Panc1 (cell line): ENCODE data around the gene SGO2. TPM values are rescaled to one million over a fixed set of nuclear protein-coding genes. Genes with fewer than 3 reads are reported as not detected.

Experiments used
- ATAC-seq: fragments of 200-7000 bp; cut with Tn5 transposase; 2 replicates; pipeline ENCODE4 v1.9.1; 2020; ENCODE audit warnings: mild to moderate bottlenecking, moderate library complexity
- BruUV-seq: library from RNA; stranded (reverse); fragments of 400-500 nt; replicated peaks from 2 replicates; lab custom pipeline; 2021; lab: Mats Ljungman, UMichigan
- CTCF ChIA-PET: fragments of 300-600 bp; sonication (Branson Sonifier 250); formaldehyde crosslinking; loops from one replicate; lab custom pipeline; 2022; ENCODE audit warnings: antibody characterized with exemption; lab: Charles Lee
- POLR2A ChIA-PET: fragments of 300-600 bp; sonication (Branson Sonifier 250); formaldehyde crosslinking; loops from one replicate; lab custom pipeline; 2022; ENCODE audit warnings: antibody characterized with exemption; lab: Charles Lee
- DNase-seq: peaks from one replicate; pipeline ENCODE4 v3.0.0-alpha.2; 2010; ENCODE audit warnings: low read depth, low spot score
- H3K27ac ChIP-seq: 2 replicates; pipeline ENCODE4 v1.5.1; 2011; ENCODE audit warnings: mild to moderate bottlenecking, low read length, inconsistent platforms
- H3K27me3 ChIP-seq: fragments of 200-500 bp; sonication (Bioruptor generic); 2 replicates; pipeline ENCODE4 v1.6.0; 2014; ENCODE audit warnings: low read length, inconsistent platforms; ENCODE audit not compliant: control insufficient read depth, insufficient read depth
- H3K36me3 ChIP-seq: fragments of 200-500 bp; sonication (Bioruptor generic); 2 replicates; pipeline ENCODE4 v1.5.1; 2014; ENCODE audit warnings: inconsistent platforms, mild to moderate bottlenecking, low read length, moderate library complexity; ENCODE audit not compliant: control insufficient read depth, insufficient read depth
- H3K4me1 ChIP-seq: 2 replicates; pipeline ENCODE4 v1.5.1; 2011; ENCODE audit warnings: inconsistent platforms, mild to moderate bottlenecking, low read length, moderate library complexity; ENCODE audit not compliant: control insufficient read depth, insufficient read depth
- H3K4me3 ChIP-seq, 2 experiments: 2 replicates each; pipeline ENCODE4 v1.5.1; 2011 to 2012; ENCODE audit warnings: low read depth in 2 of 2, low read length in 2 of 2, mild to moderate bottlenecking in 2 of 2, inconsistent platforms in 1 of 2, moderate library complexity in 1 of 2
- H3K9me3 ChIP-seq: fragments of 200-500 bp; sonication (Bioruptor generic); 2 replicates; pipeline ENCODE4 v1.5.1; 2014; ENCODE audit warnings: low read depth, mild to moderate bottlenecking, inconsistent platforms, low read length, moderate library complexity; ENCODE audit not compliant: control insufficient read depth, insufficient read depth
- POLR2AphosphoS5 ChIP-seq: IDR thresholded peaks from 2 replicates; pipeline ENCODE4 v1.6.1; 2012; ENCODE audit warnings: mild to moderate bottlenecking, low read depth, low read length, moderate library complexity
- SIN3A ChIP-seq: IDR thresholded peaks from 2 replicates; pipeline ENCODE4 v1.6.1; 2012; ENCODE audit warnings: low read depth, mild to moderate bottlenecking, low read length, moderate library complexity, borderline replicate concordance; ENCODE audit not compliant: insufficient read depth
- TCF7L2 ChIP-seq: IDR thresholded peaks from 2 replicates; pipeline ENCODE4 v1.6.1; 2011; ENCODE audit warnings: mild to moderate bottlenecking, low read depth, low read length, inconsistent platforms
- in situ Hi-C: cut with HindIII; loops from 2 replicates; pipeline ENCODE4 v1.10.0; 2016; ENCODE audit warnings: low sequenced_read_pairs, low pct_unique_long_range_greater_than_20kb
- intact Hi-C: fragments of 100-400 bp; cut with micrococcal nuclease; formaldehyde crosslinking; loops from one replicate; pipeline ENCODE4 v1.10.0; 2022; ENCODE audit not compliant: unreplicated experiment
- total RNA-seq: library from RNA; stranded (reverse); gene quantifications from one replicate; pipeline ENCODE4 v1.2.1, GENCODE V29; 2021; ENCODE audit not compliant: unreplicated experiment
- TF ChIP-seq, protein P1 (sequence below), 2 experiments: IDR thresholded peaks; 2 replicates each; pipeline ENCODE4 v1.6.1; 2011 to 2012; ENCODE audit warnings: low read depth in 2 of 2, control low read depth in 1 of 2, low read length in 1 of 2, mild to moderate bottlenecking in 1 of 2, moderate library complexity in 1 of 2; ENCODE audit not compliant: insufficient read depth in 1 of 2
- TF ChIP-seq, protein P2 (sequence below): fragments of 450-650 bp; IDR thresholded peaks from 2 replicates; pipeline ENCODE4 v1.5.1; 2017; ENCODE audit warnings: mild to moderate bottlenecking

The SGO2 gene
- total RNA-seq, 1 experiment from 2014 or later, result 34.0 TPM

DNA sequence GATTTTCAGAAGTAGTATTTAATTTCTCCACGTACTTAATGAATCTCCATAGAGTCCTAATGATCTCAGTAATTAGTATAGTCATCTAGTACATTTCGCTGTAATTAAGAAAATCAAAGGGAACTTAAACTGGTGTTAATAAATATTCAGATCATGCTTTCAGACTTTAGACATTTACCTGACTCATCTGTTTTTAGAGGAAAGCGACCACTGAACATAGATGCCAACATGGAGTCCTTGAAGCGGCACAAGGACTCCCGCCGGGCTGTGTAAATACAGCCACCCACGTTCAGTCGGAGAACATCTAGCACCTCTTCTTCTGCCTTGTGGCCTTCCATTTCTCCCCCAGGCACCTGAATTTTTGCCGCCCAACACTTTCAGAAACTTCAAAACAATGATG is 19.3 kb upstream of the SGO2 start:
- CTCF ChIA-PET, result no interaction called here
- POLR2A ChIA-PET, result no interaction called here
- intact Hi-C loops, result no loop called here

DNA sequence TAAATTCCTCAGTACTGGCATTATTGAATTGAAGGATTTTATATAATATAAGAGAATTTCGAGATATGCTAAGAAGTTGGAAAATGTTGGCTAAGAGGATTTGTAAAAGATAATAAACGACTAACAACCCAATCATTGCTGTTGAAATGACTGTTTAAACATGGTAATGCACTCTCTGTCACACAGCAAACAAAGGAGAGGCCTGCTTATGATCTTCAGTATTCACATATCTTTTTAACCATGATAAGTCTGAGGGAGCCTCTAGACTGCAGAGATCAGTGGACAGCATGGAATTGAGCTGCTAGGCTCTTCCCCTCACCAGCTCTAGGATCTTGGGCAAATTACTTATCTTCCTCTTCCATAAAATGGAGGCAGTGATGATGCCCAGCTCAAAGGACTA is 18.8 kb upstream of the SGO2 start:
- BruUV-seq, result no TSS peak
- CTCF ChIA-PET, result no interaction called here
- in situ Hi-C loops, result no loop called here

More for the DNA sequence above, 19.3 kb upstream of the SGO2 start:
- Histone ChIP-seq H3K9me3 (no peaks in the 10 kb centered on the region), H3K27me3 (no peaks in the 10 kb centered on the region), H3K4me1 (peaks cover 11% of the 10 kb centered on the region; the same call in 1 of the 2 replicates), H3K36me3 (peaks cover 8% of the 10 kb centered on the region), H3K4me3 (no peak overlapping the region), H3K27ac (no peak overlapping the region)
- TF ChIP-seq, protein P1, sequence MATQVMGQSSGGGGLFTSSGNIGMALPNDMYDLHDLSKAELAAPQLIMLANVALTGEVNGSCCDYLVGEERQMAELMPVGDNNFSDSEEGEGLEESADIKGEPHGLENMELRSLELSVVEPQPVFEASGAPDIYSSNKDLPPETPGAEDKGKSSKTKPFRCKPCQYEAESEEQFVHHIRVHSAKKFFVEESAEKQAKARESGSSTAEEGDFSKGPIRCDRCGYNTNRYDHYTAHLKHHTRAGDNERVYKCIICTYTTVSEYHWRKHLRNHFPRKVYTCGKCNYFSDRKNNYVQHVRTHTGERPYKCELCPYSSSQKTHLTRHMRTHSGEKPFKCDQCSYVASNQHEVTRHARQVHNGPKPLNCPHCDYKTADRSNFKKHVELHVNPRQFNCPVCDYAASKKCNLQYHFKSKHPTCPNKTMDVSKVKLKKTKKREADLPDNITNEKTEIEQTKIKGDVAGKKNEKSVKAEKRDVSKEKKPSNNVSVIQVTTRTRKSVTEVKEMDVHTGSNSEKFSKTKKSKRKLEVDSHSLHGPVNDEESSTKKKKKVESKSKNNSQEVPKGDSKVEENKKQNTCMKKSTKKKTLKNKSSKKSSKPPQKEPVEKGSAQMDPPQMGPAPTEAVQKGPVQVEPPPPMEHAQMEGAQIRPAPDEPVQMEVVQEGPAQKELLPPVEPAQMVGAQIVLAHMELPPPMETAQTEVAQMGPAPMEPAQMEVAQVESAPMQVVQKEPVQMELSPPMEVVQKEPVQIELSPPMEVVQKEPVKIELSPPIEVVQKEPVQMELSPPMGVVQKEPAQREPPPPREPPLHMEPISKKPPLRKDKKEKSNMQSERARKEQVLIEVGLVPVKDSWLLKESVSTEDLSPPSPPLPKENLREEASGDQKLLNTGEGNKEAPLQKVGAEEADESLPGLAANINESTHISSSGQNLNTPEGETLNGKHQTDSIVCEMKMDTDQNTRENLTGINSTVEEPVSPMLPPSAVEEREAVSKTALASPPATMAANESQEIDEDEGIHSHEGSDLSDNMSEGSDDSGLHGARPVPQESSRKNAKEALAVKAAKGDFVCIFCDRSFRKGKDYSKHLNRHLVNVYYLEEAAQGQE (IDR thresholded peaks at IDR 0.05; ENCODE audit: insufficient read depth in 1 of 2, low read depth in 2 of 2, low read length in 1 of 2), result no peak
- TF ChIP-seq TCF7L2, result no peak
- TF ChIP-seq, protein P2, sequence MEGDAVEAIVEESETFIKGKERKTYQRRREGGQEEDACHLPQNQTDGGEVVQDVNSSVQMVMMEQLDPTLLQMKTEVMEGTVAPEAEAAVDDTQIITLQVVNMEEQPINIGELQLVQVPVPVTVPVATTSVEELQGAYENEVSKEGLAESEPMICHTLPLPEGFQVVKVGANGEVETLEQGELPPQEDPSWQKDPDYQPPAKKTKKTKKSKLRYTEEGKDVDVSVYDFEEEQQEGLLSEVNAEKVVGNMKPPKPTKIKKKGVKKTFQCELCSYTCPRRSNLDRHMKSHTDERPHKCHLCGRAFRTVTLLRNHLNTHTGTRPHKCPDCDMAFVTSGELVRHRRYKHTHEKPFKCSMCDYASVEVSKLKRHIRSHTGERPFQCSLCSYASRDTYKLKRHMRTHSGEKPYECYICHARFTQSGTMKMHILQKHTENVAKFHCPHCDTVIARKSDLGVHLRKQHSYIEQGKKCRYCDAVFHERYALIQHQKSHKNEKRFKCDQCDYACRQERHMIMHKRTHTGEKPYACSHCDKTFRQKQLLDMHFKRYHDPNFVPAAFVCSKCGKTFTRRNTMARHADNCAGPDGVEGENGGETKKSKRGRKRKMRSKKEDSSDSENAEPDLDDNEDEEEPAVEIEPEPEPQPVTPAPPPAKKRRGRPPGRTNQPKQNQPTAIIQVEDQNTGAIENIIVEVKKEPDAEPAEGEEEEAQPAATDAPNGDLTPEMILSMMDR, result no peak
- no peak for TF ChIP-seq POLR2AphosphoS5
- TF ChIP-seq SIN3A, result no peak
- in situ Hi-C loops, result no loop called here
- DNase-seq, result no peak
- BruUV-seq, result no TSS peak
- no peak for ATAC-seq

More for the DNA sequence above, 18.8 kb upstream of the SGO2 start:
- ATAC-seq, result no peak
- no peak for DNase-seq
- H3K9me3 ChIP-seq, result no peaks in the 10 kb centered on the region
- H3K4me3 ChIP-seq, result no peak overlapping the region
- peaks cover 8% of the 10 kb centered on the region for H3K36me3 ChIP-seq
- H3K27me3 ChIP-seq, result no peaks in the 10 kb centered on the region
- H3K27ac ChIP-seq, result no peak overlapping the region
- H3K4me1 ChIP-seq, result peaks cover 11% of the 10 kb centered on the region; the same call in 1 of the 2 replicates
- POLR2A ChIA-PET, result interaction anchor here (0.6 kb wide), 1 partner anchor 534 kb away, joined by 5 read pairs; no protein-coding TSS in a partner anchor
- intact Hi-C loops, result no loop called here
- TF ChIP-seq, protein P1 (IDR thresholded peaks at IDR 0.05; ENCODE audit: insufficient read depth in 1 of 2, low read depth in 2 of 2, low read length in 1 of 2), result no peak
- TF ChIP-seq SIN3A, result no peak
- TF ChIP-seq POLR2AphosphoS5, result no peak
- TF ChIP-seq, protein P2, result no peak
- TF ChIP-seq TCF7L2, result no peak
